Uterus (tissue), 2 donors: ENCODE data around the gene ECI1.

Experiments used
- POLR2A ChIP-seq, 2 donors: fragments of 450-650 bp; IDR thresholded peaks; one replicate each; pipeline ENCODE4 v1.6.1; 2016; ENCODE audit warnings: antibody characterized with exemption in 2 of 2, mild to moderate bottlenecking in 1 of 2, moderate library complexity in 1 of 2
- TF ChIP-seq, protein P1 (sequence below), 4 experiments: fragments of 200-600 bp in 2 of 4; fragments of 450-650 bp in 2 of 4; sonication (generic) in 2 of 4; IDR thresholded peaks; one replicate each; pipeline ENCODE4 v1.5.1; 2016 to 2019; ENCODE audit warnings: antibody characterized with exemption in 4 of 4, mild to moderate bottlenecking in 2 of 4, moderate library complexity in 1 of 4

- TF ChIP-seq, protein P1, sequence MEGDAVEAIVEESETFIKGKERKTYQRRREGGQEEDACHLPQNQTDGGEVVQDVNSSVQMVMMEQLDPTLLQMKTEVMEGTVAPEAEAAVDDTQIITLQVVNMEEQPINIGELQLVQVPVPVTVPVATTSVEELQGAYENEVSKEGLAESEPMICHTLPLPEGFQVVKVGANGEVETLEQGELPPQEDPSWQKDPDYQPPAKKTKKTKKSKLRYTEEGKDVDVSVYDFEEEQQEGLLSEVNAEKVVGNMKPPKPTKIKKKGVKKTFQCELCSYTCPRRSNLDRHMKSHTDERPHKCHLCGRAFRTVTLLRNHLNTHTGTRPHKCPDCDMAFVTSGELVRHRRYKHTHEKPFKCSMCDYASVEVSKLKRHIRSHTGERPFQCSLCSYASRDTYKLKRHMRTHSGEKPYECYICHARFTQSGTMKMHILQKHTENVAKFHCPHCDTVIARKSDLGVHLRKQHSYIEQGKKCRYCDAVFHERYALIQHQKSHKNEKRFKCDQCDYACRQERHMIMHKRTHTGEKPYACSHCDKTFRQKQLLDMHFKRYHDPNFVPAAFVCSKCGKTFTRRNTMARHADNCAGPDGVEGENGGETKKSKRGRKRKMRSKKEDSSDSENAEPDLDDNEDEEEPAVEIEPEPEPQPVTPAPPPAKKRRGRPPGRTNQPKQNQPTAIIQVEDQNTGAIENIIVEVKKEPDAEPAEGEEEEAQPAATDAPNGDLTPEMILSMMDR (IDR thresholded peaks at IDR 0.05) = no peak
- TF ChIP-seq POLR2A (IDR thresholded peaks at IDR 0.05) = no peak
Observed at GRCh38 chr16:2237102-2237482, 14.3 kb downstream of the ECI1 start.
